ENCODE data around the gene PRKCZ. TPM values are rescaled to one million over a fixed set of nuclear protein-coding genes. Genes with fewer than 3 reads are reported as not detected.
A peak's percentile ranks its signal among the peaks of the same experiment; 100 is the strongest.

The PRKCZ gene
- total and polyA plus RNA-seq, 5 donors from 2014 or later, result 11.0 to 42.7 (median 13.6) TPM

- ATAC-seq (ENCODE audit: low read depth in 2 of 2) (no peak), DNase-seq (peak; percentile 49 to 68 (median 57))
- H3K4me1 Mint-ChIP-seq, result peaks cover 4 to 56% (median 28%) of the 10 kb centered on the region in 4 donors
- no peaks in the 10 kb centered on the region for H3K9me3 ChIP-seq (ENCODE audit: control insufficient read depth in 2 of 2, low read length in 2 of 2)
- H3K9me3 Mint-ChIP-seq, result peaks cover 0 to 1% (median 0%) of the 10 kb centered on the region in 7 donors
- H3K36me3 ChIP-seq (ENCODE audit: control insufficient read depth, insufficient read depth, low read length), result no peaks in the 10 kb centered on the region
- peak overlapping the region; percentile 94 to 100 (median 97) for H3K27ac Mint-ChIP-seq
- H3K27me3 ChIP-seq (ENCODE audit: control insufficient read depth, insufficient read depth, low read length), result no peaks in the 10 kb centered on the region
- no peaks in the 10 kb centered on the region for H3K36me3 Mint-ChIP-seq
- peak overlapping the region; percentile 86 for H3K4me3 ChIP-seq (ENCODE audit: low read depth, low read length)
- H3K4me1 ChIP-seq (ENCODE audit: control insufficient read depth, insufficient read depth, low read length, poor library complexity, severe bottlenecking), result peaks cover 59% of the 10 kb centered on the region
- peak overlapping the region; percentile 95 to 99 (median 96) for H3K4me3 Mint-ChIP-seq
- peak overlapping the region; percentile 84 for H3K27ac ChIP-seq (ENCODE audit: insufficient read depth, low read length, poor library complexity, severe bottlenecking)
- H3K27me3 Mint-ChIP-seq, result peaks cover 21% of the 10 kb centered on the region
Measured at GRCh38 chr1:2230781-2231531, 180.7 kb downstream of the PRKCZ start.

DNA sequence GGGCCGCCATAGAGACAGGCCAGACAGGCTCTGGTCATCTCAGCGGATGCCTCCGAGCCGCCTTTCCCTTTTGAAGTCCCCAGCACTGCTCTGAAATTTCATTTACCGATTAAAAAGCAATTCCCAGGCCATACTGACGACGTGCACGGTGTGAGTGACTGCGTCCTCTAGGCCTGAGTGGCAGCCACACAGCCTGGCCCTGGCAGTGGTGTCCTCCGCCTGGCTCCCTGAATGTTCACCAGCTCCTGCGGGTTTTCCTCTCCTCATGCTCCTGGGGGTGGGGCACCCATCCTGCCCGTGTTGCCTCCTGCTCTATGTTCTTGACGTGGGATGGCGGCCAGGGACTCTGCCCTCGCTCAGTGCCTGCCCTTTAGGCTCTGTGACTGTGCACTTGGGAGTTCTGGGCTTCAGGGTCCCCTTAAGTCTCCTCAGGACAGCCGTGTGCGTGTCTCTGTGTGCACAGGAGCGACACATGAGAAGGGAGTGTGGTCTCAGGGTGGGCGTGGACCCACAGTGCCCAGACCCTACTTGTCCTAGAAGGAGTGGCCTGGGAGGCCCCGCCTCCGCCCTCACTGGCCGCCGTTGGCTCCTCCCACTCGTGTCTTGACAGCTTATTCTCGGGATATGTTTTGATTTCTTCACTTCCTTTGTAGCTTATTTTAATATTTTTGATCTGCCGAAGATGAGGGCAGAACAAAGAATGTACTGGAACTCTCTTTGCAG, 181.5 kb downstream of the PRKCZ start:
- peak overlapping the region; percentile 94 to 100 (median 97) for H3K27ac Mint-ChIP-seq
- no peaks in the 10 kb centered on the region for H3K27me3 ChIP-seq (ENCODE audit: control insufficient read depth, insufficient read depth, low read length)
- H3K9me3 ChIP-seq (ENCODE audit: control insufficient read depth in 2 of 2, low read length in 2 of 2), result no peaks in the 10 kb centered on the region
- peak; percentile 71 to 87 (median 80) for DNase-seq
- H3K4me3 Mint-ChIP-seq, result peak overlapping the region; percentile 95 to 99 (median 96)
- H3K36me3 ChIP-seq (ENCODE audit: control insufficient read depth, insufficient read depth, low read length), result no peaks in the 10 kb centered on the region
- H3K4me1 Mint-ChIP-seq, result peaks cover 7 to 60% (median 33%) of the 10 kb centered on the region in 4 donors
- peaks cover 0 to 1% (median 0%) of the 10 kb centered on the region in 7 donors for H3K9me3 Mint-ChIP-seq
- peak; percentile 0 to 5 for ATAC-seq (ENCODE audit: low read depth in 2 of 2)
- peaks cover 66% of the 10 kb centered on the region for H3K4me1 ChIP-seq (ENCODE audit: control insufficient read depth, insufficient read depth, low read length, poor library complexity, severe bottlenecking)
- H3K4me3 ChIP-seq (ENCODE audit: low read depth, low read length), result peak overlapping the region; percentile 86
- H3K27ac ChIP-seq (ENCODE audit: insufficient read depth, low read length, poor library complexity, severe bottlenecking), result peak overlapping the region; percentile 84
- peaks cover 21% of the 10 kb centered on the region for H3K27me3 Mint-ChIP-seq
- no peaks in the 10 kb centered on the region for H3K36me3 Mint-ChIP-seq

DNA sequence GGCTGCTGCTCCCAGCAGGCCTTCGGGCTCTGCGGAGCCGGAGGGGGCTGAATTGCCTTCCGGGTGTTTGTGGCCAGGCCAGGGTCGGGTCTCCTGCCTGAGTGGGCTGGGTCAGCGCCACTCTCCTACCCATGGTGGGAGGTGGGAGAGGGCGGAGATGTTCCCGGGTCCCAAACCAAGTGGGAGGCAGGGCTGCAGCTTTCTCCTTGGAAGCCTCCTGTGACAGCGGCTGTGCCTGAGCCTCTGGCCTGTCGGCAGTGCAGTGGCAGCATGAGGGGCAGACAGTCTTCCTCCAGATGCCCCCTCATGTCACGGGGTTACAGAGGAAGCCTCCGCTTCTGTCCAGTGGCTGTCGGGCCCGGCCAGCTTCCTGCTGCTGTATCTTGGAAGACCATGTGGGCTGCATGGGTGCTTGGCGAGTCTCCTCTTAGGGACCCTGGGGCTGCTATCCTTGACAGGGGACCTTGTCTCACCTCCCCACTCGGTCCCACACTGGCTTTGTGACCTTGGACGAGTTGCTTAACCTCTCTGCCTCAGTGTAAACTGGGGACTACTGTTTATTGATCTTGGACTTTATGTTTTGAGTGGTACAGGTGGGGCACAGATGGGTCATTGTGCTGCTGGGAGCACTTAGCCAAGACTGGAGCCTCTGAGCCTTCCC, 182.2 kb downstream of the PRKCZ start:
- ATAC-seq (ENCODE audit: low read depth in 2 of 2), result no peak
- H3K4me1 ChIP-seq (ENCODE audit: control insufficient read depth, insufficient read depth, low read length, poor library complexity, severe bottlenecking), result peaks cover 73% of the 10 kb centered on the region
- H3K4me3 Mint-ChIP-seq, result peak overlapping the region; percentile 95 to 99 (median 96)
- H3K27ac Mint-ChIP-seq, result peak overlapping the region; percentile 94 to 100 (median 97)
- H3K36me3 Mint-ChIP-seq, result no peaks in the 10 kb centered on the region
- peak overlapping the region; percentile 84 for H3K27ac ChIP-seq (ENCODE audit: insufficient read depth, low read length, poor library complexity, severe bottlenecking)
- peaks cover 12 to 67% (median 38%) of the 10 kb centered on the region in 4 donors for H3K4me1 Mint-ChIP-seq
- DNase-seq, result no peak
- H3K4me3 ChIP-seq (ENCODE audit: low read depth, low read length), result peak overlapping the region; percentile 86
- peaks cover 21% of the 10 kb centered on the region for H3K27me3 Mint-ChIP-seq
- H3K36me3 ChIP-seq (ENCODE audit: control insufficient read depth, insufficient read depth, low read length), result no peaks in the 10 kb centered on the region
- H3K9me3 Mint-ChIP-seq, result peaks cover 0 to 1% (median 0%) of the 10 kb centered on the region in 7 donors
- no peaks in the 10 kb centered on the region for H3K9me3 ChIP-seq (ENCODE audit: control insufficient read depth in 2 of 2, low read length in 2 of 2)
- no peaks in the 10 kb centered on the region for H3K27me3 ChIP-seq (ENCODE audit: control insufficient read depth, insufficient read depth, low read length)

GRCh38 chr1:2232916-2233438, 182.8 kb downstream of the PRKCZ start:
- no peaks in the 10 kb centered on the region for H3K36me3 Mint-ChIP-seq
- no peak for ATAC-seq (ENCODE audit: low read depth in 2 of 2)
- H3K27ac Mint-ChIP-seq, result peak overlapping the region; percentile 94 to 100 (median 98)
- Histone ChIP-seq H3K27ac (ENCODE audit: insufficient read depth, low read length, poor library complexity, severe bottlenecking) (peak overlapping the region; percentile 84), H3K4me3 (ENCODE audit: low read depth, low read length) (peak overlapping the region; percentile 86), H3K27me3 (ENCODE audit: control insufficient read depth, insufficient read depth, low read length) (no peaks in the 10 kb centered on the region), H3K36me3 (ENCODE audit: control insufficient read depth, insufficient read depth, low read length) (no peaks in the 10 kb centered on the region), H3K9me3 (ENCODE audit: control insufficient read depth in 2 of 2, low read length in 2 of 2) (no peaks in the 10 kb centered on the region), H3K4me1 (ENCODE audit: control insufficient read depth, insufficient read depth, low read length, poor library complexity, severe bottlenecking) (peaks cover 79% of the 10 kb centered on the region)
- H3K9me3 Mint-ChIP-seq, result peaks cover 0 to 1% (median 0%) of the 10 kb centered on the region in 7 donors
- no peak for DNase-seq
- H3K4me3 Mint-ChIP-seq, result peak overlapping the region; percentile 95 to 99 (median 96)
- H3K27me3 Mint-ChIP-seq, result peaks cover 21% of the 10 kb centered on the region
- peaks cover 13 to 72% (median 41%) of the 10 kb centered on the region in 4 donors for H3K4me1 Mint-ChIP-seq

DNA sequence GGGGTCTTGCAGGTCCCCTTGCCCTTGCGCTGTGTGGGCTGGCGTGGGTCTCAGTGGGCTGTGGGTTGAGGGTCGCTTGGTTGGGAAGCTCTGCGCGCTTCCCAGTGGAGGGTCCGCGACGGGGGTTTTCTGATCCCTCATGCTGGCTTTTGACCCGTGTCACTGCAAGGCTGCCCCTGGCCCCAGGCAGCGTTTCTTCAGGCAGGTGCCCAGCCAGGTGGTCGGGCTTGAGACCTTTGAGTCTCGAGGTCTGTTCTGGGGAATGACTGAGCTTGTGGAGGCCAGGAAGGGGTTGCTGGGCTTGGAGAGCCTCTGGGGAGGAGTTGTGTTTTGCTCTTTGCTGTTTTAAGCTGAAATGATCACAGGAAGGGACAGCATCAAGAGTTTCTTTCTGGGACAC, 183.3 kb downstream of the PRKCZ start:
- Histone ChIP-seq H3K27me3 (ENCODE audit: control insufficient read depth, insufficient read depth, low read length) (no peaks in the 10 kb centered on the region), H3K4me3 (ENCODE audit: low read depth, low read length) (peak overlapping the region; percentile 66), H3K27ac (ENCODE audit: insufficient read depth, low read length, poor library complexity, severe bottlenecking) (peak overlapping the region; percentile 84), H3K9me3 (ENCODE audit: control insufficient read depth in 2 of 2, low read length in 2 of 2) (no peaks in the 10 kb centered on the region), H3K36me3 (ENCODE audit: control insufficient read depth, insufficient read depth, low read length) (no peaks in the 10 kb centered on the region), H3K4me1 (ENCODE audit: control insufficient read depth, insufficient read depth, low read length, poor library complexity, severe bottlenecking) (peaks cover 83% of the 10 kb centered on the region)
- no peaks in the 10 kb centered on the region for H3K36me3 Mint-ChIP-seq
- H3K4me3 Mint-ChIP-seq, result peak overlapping the region; percentile 95 to 99 (median 96)
- H3K4me1 Mint-ChIP-seq, result peaks cover 13 to 76% (median 41%) of the 10 kb centered on the region in 4 donors
- ATAC-seq (ENCODE audit: low read depth in 2 of 2) (no peak), DNase-seq (no peak)
- H3K27me3 Mint-ChIP-seq, result peaks cover 21% of the 10 kb centered on the region
- H3K27ac Mint-ChIP-seq, result peak overlapping the region; percentile 84 to 98 (median 94)
- H3K9me3 Mint-ChIP-seq, result peaks cover 0 to 1% (median 0%) of the 10 kb centered on the region in 7 donors

DNA sequence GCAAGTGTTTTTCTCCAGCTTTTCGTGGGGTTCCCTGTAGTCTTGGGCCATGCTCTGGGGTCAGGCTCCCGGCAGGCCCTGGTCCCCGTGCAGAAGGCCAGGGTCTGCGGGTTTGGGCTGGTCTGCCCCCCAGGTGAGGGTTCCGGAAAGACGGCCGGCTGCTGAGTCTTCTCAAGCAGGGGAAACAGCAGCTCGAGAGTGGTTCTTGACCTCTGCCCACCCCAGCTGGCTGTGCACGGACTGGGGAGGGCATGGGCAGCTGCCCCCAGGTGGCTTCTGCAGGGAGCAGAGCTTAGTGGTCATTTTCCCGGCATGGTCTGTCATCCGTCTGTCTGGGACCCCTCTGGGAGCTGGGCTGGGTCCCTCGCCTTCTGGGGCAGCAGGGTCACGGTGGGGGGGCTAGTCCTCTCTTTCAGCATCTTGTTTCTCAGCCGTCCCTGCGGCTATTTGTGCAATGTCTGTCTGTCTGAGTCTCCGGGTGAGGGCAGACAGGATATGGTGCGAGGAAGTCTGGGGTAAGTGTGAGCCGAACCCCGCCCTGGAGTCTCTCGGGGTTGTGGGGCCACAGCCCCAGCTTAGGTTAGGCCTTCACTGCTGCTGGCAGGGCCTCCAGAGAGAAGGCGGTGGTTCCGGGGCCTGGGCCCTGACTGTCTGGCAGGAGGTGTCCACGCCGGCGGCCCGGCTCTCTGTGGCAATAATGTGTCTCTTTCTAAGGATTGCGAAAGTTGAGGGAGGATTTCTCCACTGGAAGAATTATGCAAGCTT, 184.0 kb downstream of the PRKCZ start:
- Mint-ChIP-seq H3K27ac (peak overlapping the region; percentile 98 to 99 (median 99)), H3K27me3 (peaks cover 18% of the 10 kb centered on the region), H3K4me3 (peak overlapping the region; percentile 95 to 99 (median 96)), H3K9me3 (peaks cover 0 to 1% (median 0%) of the 10 kb centered on the region in 7 donors), H3K36me3 (no peaks in the 10 kb centered on the region), H3K4me1 (peaks cover 13 to 83% (median 44%) of the 10 kb centered on the region in 4 donors)
- H3K4me1 ChIP-seq (ENCODE audit: control insufficient read depth, insufficient read depth, low read length, poor library complexity, severe bottlenecking), result peaks cover 91% of the 10 kb centered on the region
- H3K36me3 ChIP-seq (ENCODE audit: control insufficient read depth, insufficient read depth, low read length), result no peaks in the 10 kb centered on the region
- H3K27ac ChIP-seq (ENCODE audit: insufficient read depth, low read length, poor library complexity, severe bottlenecking), result peak overlapping the region; percentile 84
- DNase-seq (peak; percentile 52 to 92 (median 74)), ATAC-seq (ENCODE audit: low read depth in 2 of 2) (peak; percentile 79 to 81)
- H3K27me3 ChIP-seq (ENCODE audit: control insufficient read depth, insufficient read depth, low read length), result no peaks in the 10 kb centered on the region
- peak overlapping the region; percentile 66 for H3K4me3 ChIP-seq (ENCODE audit: low read depth, low read length)
- H3K9me3 ChIP-seq (ENCODE audit: control insufficient read depth in 2 of 2, low read length in 2 of 2), result no peaks in the 10 kb centered on the region

Measured in CD4-positive, CD25-positive, alpha-beta regulatory T cell (primary cell).